Measurements from ENCODE around the gene FAH.

Gene FAH

GRCh38 chr15:80152896-80153876, at the start of gene FAH:
Gene FAH, plus strand, starts transcription at chr15:80152999. Its CDS starts 56 bp downstream, at chr15:80153055.
- H4K20me1 ChIP-seq (ENCODE audit: control insufficient read depth, insufficient read depth, low read depth, low read length) = no peaks in the 10 kb centered on the region
- H3K4me1 ChIP-seq (ENCODE audit: control insufficient read depth, low read length) = peaks cover 28% of the 10 kb centered on the region
- TF ChIP-seq CTCF (IDR thresholded peaks at IDR 0.05; ENCODE audit: low read depth, low read length, poor library complexity, severe bottlenecking) = no peak
- TF ChIP-seq EZH2phosphoT487 (IDR thresholded peaks at IDR 0.05; ENCODE audit: borderline replicate concordance, low read length) = no peak
- H3K9me2 ChIP-seq (replicated peaks; ENCODE audit: control insufficient read depth, low read length) = no peaks in the 10 kb centered on the region
- peak within 1 kb of the TSS; percentile 99 for H3K4me3 ChIP-seq (ENCODE audit: low read length)
- no peaks in the 10 kb centered on the region for H3K79me2 ChIP-seq (ENCODE audit: control insufficient read depth, low read length)
- no peaks in the 10 kb centered on the region for H3K36me3 ChIP-seq (ENCODE audit: control insufficient read depth, low read length)
- H3K9me3 ChIP-seq (ENCODE audit: control insufficient read depth, insufficient read depth, low read length) = no peaks in the 10 kb centered on the region
- peak within 1 kb of the TSS; percentile 98 for H3K4me2 ChIP-seq (ENCODE audit: low read length)
- H3K27me3 ChIP-seq (ENCODE audit: control insufficient read depth, low read length) = no peaks in the 10 kb centered on the region
- H3F3A ChIP-seq (ENCODE audit: control insufficient read depth, insufficient read depth) = no peaks in the 10 kb centered on the region
- peak within 1 kb of the TSS; percentile 27; the same call in 1 of the 2 replicates for H3K27ac ChIP-seq (ENCODE audit: low read depth, low read length)

GRCh38 chr15:80105193-80105592, 47.6 kb upstream of the FAH start:
- Histone ChIP-seq H3K27ac (ENCODE audit: low read depth, low read length) (no peak overlapping the region), H3K4me1 (ENCODE audit: control insufficient read depth, low read length) (peaks cover 22% of the 10 kb centered on the region), H3F3A (ENCODE audit: control insufficient read depth, insufficient read depth) (no peaks in the 10 kb centered on the region), H3K4me3 (ENCODE audit: low read length) (no peak overlapping the region), H3K79me2 (ENCODE audit: control insufficient read depth, low read length) (peaks cover 88% of the 10 kb centered on the region), H3K36me3 (ENCODE audit: control insufficient read depth, low read length) (peaks cover 29% of the 10 kb centered on the region), H4K20me1 (ENCODE audit: control insufficient read depth, insufficient read depth, low read depth, low read length) (peaks cover 19% of the 10 kb centered on the region), H3K4me2 (ENCODE audit: low read length) (peak overlapping the region; percentile 17), H3K9me3 (ENCODE audit: control insufficient read depth, insufficient read depth, low read length) (no peaks in the 10 kb centered on the region), H3K9me2 (replicated peaks; ENCODE audit: control insufficient read depth, low read length) (no peaks in the 10 kb centered on the region), H3K27me3 (ENCODE audit: control insufficient read depth, low read length) (no peaks in the 10 kb centered on the region)
- TF ChIP-seq EZH2phosphoT487 (IDR thresholded peaks at IDR 0.05; ENCODE audit: borderline replicate concordance, low read length) (no peak), CTCF (IDR thresholded peaks at IDR 0.05; ENCODE audit: low read depth, low read length, poor library complexity, severe bottlenecking) (no peak)

DNA sequence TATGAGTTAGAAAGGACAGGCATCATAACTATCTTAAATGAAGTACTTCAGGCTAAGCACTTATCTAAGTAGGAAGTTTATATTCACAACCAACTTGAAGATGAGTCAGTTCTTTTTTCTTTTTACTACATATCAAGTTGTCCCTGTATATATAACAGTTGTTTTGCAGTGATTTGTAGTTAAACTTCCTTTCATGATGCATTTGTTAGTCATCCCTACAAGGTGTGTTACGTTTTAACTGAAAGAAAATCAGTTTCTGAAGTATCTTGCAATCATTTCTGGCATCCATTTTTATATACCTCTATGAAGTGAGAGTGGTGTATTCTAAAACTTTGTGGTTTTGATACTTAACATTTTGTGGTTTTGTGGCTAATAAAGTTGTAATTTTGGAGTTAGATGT, 47.2 kb upstream of the FAH start:
- no peaks in the 10 kb centered on the region for H3K27me3 ChIP-seq (ENCODE audit: control insufficient read depth, low read length)
- H3K79me2 ChIP-seq (ENCODE audit: control insufficient read depth, low read length) = peaks cover 87% of the 10 kb centered on the region
- H3K4me1 ChIP-seq (ENCODE audit: control insufficient read depth, low read length) = peaks cover 22% of the 10 kb centered on the region
- H3K4me2 ChIP-seq (ENCODE audit: low read length) = peak overlapping the region; percentile 17
- no peaks in the 10 kb centered on the region for H3K9me3 ChIP-seq (ENCODE audit: control insufficient read depth, insufficient read depth, low read length)
- TF ChIP-seq CTCF (IDR thresholded peaks at IDR 0.05; ENCODE audit: low read depth, low read length, poor library complexity, severe bottlenecking) (no peak), EZH2phosphoT487 (IDR thresholded peaks at IDR 0.05; ENCODE audit: borderline replicate concordance, low read length) (no peak)
- no peaks in the 10 kb centered on the region for H3F3A ChIP-seq (ENCODE audit: control insufficient read depth, insufficient read depth)
- no peaks in the 10 kb centered on the region for H3K9me2 ChIP-seq (replicated peaks; ENCODE audit: control insufficient read depth, low read length)
- H3K27ac ChIP-seq (ENCODE audit: low read depth, low read length) = no peak overlapping the region
- H3K36me3 ChIP-seq (ENCODE audit: control insufficient read depth, low read length) = peaks cover 28% of the 10 kb centered on the region
- peaks cover 19% of the 10 kb centered on the region for H4K20me1 ChIP-seq (ENCODE audit: control insufficient read depth, insufficient read depth, low read depth, low read length)
- no peak overlapping the region for H3K4me3 ChIP-seq (ENCODE audit: low read length)

Measured in DOHH2 (cell line).